K562 (cell line): ENCODE measurements around the gene DCAF11. TPM values are rescaled to one million over a fixed set of nuclear protein-coding genes. Genes with fewer than 3 reads are reported as not detected.
A peak's percentile ranks its signal among the peaks of the same experiment; 100 is the strongest.

Experiments used
- ATF7 ChIP-seq: fragments of 450-650 bp; IDR thresholded peaks from 2 replicates; pipeline ENCODE4 v1.7.1; 2014; ENCODE audit warnings: mild to moderate bottlenecking, moderate library complexity
- CHD7 ChIP-seq: fragments of 200-600 bp; sonication (generic); IDR thresholded peaks from one replicate; pipeline ENCODE4 v1.6.1; 2012; ENCODE audit warnings: mild to moderate bottlenecking, low read depth, low read length, inconsistent platforms
- HMGN3 ChIP-seq: IDR thresholded peaks from 2 replicates; pipeline ENCODE4 v1.6.1; 2011; ENCODE audit warnings: borderline replicate concordance, low read depth, mild to moderate bottlenecking, mixed read lengths, low read length; ENCODE audit not compliant: insufficient read length; ENCODE audit errors: extremely low read depth
- IFI16 ChIP-seq: fragments of 250-450 bp; sonication (Bioruptor Pico); IDR thresholded peaks from 2 replicates; pipeline ENCODE4 v2.1.2; 2022; ENCODE audit warnings: mild to moderate bottlenecking, inconsistent platforms
- IRF2 ChIP-seq: sonication (generic); formaldehyde crosslinking; IDR thresholded peaks from 2 replicates; pipeline ENCODE4 v1.8.1; 2022; ENCODE audit warnings: mild to moderate bottlenecking, missing genetic modification reagents
- MTA3 ChIP-seq: fragments of 450-650 bp; formaldehyde crosslinking; IDR thresholded peaks from 2 replicates; pipeline ENCODE4 v1.6.1; 2017; ENCODE audit warnings: mild to moderate bottlenecking, borderline replicate concordance
- NCOR1 ChIP-seq: fragments of 450-650 bp; IDR thresholded peaks from 2 replicates; pipeline ENCODE4 v1.6.1; 2016; ENCODE audit warnings: mild to moderate bottlenecking, moderate library complexity
- NFE2L1 ChIP-seq: fragments of 450-650 bp; IDR thresholded peaks from 2 replicates; pipeline ENCODE4 v1.6.1; 2016; ENCODE audit warnings: missing genetic modification characterization, low read depth, mild to moderate bottlenecking, missing compliant biosample characterization, moderate library complexity, borderline replicate concordance
- SMAD2 ChIP-seq: fragments of 150-350 bp; IDR thresholded peaks from 2 replicates; pipeline ENCODE4 v1.6.1; 2014; ENCODE audit warnings: low read depth, mild to moderate bottlenecking, low read length
- ZKSCAN3 ChIP-seq: fragments of 250-450 bp; sonication (Bioruptor Pico); IDR thresholded peaks from 2 replicates; pipeline ENCODE4 v1.4.0; 2020
- ZNF280B ChIP-seq: fragments of 250-450 bp; sonication (Bioruptor Pico); IDR thresholded peaks from 2 replicates; pipeline ENCODE4 v1.5.1; 2021; ENCODE audit warnings: mild to moderate bottlenecking
- ZNF3 ChIP-seq: fragments of 250-450 bp; sonication (Bioruptor Pico); IDR thresholded peaks from 2 replicates; pipeline ENCODE4 v1.5.0; 2021; ENCODE audit warnings: mild to moderate bottlenecking, moderate library complexity
- ZNF316 ChIP-seq: fragments of 450-650 bp; IDR thresholded peaks from 2 replicates; pipeline ENCODE4 v1.6.1; 2016
- ZNF408 ChIP-seq: fragments of 250-450 bp; sonication (Bioruptor Pico); IDR thresholded peaks from 2 replicates; pipeline ENCODE4 v1.4.0; 2020; ENCODE audit warnings: low read depth, mild to moderate bottlenecking, moderate library complexity
- ZNF830 ChIP-seq: fragments of 250-450 bp; sonication (Bioruptor Pico); IDR thresholded peaks from 2 replicates; pipeline ENCODE4 v1.5.0; 2021; ENCODE audit warnings: mild to moderate bottlenecking
- polyA plus RNA-seq, 8 experiments: library from polyadenylated mRNA; depleted of rRNA in 4 of 8; stranded (reverse) in 5 of 8; unstranded in 3 of 8; fragments of >200 nt; fragmentation: Nextera tagmentation in 2 of 8; fragmentation: Illumina TruSeq in 1 of 8; extraction: Ambion mirVana in 2 of 8; extraction: Trizol in 1 of 8; gene quantifications; 2 replicates each; pipeline versions ENCODE4 v1.2.1 to v1.2.3, GENCODE V29; 2011 to 2014; ENCODE audit warnings: inconsistent platforms in 1 of 8, missing spikeins in 1 of 8
- total RNA-seq, 7 experiments: library from RNA; depleted of rRNA in 6 of 7; stranded (reverse); fragments of >200 nt in 6 of 7; fragmentation: Illumina TruSeq in 2 of 7; extraction: Trizol in 2 of 7; gene quantifications; 2 replicates each; pipeline versions ENCODE4 v1.2.1 to v1.2.3, GENCODE V29; 2011 to 2021; ENCODE audit warnings: low replicate concordance in 1 of 7

Gene DCAF11
- total and polyA plus RNA-seq, 9 of the 15 experiments (the other 6 are each of a cell fraction or from before 2014, with no cell fraction given): 8.5 to 46.2 (median 36.4) TPM

DNA sequence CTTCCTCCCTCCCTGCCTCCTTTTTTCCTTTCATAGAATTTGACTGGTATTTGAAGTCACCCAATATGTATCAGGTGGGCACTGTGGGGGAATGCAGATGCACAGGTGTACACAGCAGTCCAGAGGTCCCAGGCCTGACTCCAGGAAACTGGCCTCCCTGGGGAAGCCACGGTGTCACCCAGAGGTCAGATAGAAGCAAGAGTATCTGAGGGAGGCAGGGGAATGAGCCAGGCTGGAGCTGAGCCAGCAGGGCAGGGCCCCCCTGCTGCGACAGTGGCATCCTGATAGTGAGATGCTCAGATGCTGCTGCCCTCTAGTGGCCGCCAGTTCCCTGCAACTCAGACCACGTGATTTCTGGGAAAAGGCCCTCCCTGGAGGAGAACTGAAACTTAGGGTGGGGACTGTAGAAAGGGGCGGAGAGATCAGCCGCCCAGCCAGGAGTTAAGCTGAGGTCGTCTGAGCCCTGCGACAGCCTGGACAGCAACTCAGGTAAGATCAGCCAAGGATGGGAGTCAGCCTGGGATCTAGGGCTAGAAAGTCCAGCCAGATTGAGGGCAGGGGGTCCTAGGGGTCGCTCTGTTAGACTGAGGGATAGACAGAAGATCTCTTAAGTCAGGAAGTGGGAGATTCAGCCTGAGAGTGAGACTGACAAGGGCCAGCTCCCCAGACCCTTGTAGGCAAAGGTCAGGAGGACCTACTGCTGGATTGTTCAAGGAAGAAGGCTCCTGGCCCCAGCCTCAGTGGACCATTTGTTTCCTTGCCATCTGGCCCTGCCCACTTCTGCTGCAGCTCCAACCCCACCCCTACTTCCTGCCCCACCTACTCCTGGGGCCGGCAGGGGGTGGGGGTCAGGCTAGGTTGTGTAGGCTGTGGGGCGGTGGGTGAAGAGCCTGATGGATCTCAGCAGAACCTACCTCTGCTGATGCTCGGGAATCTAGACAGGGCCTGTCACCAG lies 46.5 kb downstream of the DCAF11 start, which contains the start of gene IRF9 (continued):
- TF ChIP-seq CHD7 (no peak), NFE2L1 (no peak), ZNF830 (no peak), ZNF316 (no peak), IFI16 (CRISPR knock-in tag) (no peak), HMGN3 (no peak), SMAD2 (no peak), ZKSCAN3 (CRISPR knock-in tag) (no peak), ZNF3 (CRISPR knock-in tag) (no peak), IRF2 (CRISPR knock-in tag) (no peak), MTA3 (0 out of 2 replicates have a peak, but pooled peaks have one; percentile 73), ZNF280B (CRISPR knock-in tag) (no peak), ZNF408 (CRISPR knock-in tag) (no peak), NCOR1 (peak; percentile 54), ATF7 (peak; percentile 58; the same call in 1 of the 2 replicates)
